ENCODE results near the gene PWWP2A.
"Not testable (repeated sequence)": the region's sequence is repeated elsewhere in the genome, so short reads cannot be mapped to it uniquely, and the experiment has no call there.

Gene PWWP2A

GRCh38 chr5:160119142-160119904, at the start of gene PWWP2A:
TSS of gene PWWP2A (minus strand) at chr5:160119450. CDS start at chr5:160119388, 62 bp downstream.
- peak; percentile 96 for DNase-seq

DNA sequence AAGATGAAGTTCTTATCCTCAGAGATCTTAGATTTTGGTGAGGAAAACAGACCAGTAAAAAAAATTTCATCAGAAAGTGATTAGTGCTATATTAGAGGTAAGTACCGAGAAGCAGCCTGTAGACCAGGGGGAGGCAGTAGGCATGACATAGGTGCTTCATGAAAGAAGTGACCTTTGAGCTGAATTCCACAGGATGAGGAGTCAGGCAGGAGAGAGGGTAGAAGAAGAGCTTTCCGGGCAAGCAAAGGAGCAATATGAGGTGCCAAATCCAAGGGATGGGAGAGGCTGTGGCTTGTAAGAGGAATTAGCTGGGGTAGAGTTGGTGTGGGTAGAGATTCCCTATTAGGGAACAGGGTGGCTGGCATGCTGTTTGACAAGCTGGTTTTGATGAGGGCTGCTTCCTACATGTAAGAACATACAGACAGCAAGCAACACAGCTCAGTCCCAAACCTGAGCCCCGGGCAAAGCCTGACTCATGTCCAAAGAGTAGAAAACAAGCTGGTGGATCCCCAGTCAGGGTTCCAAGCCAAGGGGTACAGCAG, 48.4 kb upstream of the PWWP2A start:
- no peak for DNase-seq

DNA sequence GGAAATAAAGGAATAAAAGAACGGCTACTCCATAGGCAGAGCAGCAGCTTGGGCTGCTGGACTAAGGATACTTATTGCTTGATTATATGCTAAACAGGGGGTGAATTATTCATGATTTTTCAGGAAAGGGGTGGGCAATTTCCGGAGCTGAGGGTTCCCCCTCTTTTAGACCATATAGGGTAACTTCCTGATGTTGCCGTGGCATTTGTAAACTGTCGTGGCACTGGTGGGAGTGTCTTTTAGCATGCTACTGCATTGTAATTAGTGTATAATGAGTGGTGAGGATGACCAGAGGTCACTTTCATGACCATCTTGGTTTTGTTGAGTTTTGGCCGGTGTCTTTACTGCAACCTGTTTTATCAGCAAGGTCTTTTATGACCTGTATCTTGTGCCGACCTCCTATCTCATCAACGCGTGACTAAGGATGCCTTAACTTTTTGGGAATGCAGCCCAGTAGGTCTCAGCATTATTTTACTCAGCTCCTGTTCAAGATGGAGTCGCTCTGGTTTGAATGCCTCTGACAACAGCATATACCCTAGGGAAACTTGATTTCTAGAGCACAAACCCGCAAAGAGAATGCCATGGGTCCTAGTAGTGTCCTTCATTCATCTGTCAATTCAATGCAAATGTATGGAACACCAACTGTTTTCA, 47.8 kb upstream of the PWWP2A start:
- no peak for DNase-seq

- no peak for DNase-seq
Observed at GRCh38 chr5:160166069-160166972, 47.1 kb upstream of the PWWP2A start.

- DNase-seq: peak; percentile 38
Observed at GRCh38 chr5:160165137-160166068, 46.2 kb upstream of the PWWP2A start.

DNA sequence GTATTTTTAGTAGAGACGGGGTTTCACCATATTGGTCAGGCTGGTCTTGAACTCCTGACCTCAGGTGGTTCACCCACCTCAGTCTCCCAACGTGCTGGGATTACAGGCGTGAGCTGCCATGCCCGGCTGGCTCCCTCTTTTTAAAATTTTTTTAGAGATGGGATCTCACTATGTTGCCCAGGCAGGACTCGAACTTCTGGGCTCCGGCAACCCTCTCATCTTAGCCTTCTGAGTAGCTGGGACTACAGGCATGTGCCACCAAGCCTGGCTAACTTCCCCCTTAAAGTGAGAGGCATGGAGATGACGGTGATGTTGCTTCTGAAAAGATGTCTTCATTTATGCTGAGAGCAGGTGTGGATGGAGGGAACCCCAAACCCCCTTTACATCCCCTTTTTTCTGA, 43.7 kb upstream of the PWWP2A start:
- DNase-seq: no peak

DNA sequence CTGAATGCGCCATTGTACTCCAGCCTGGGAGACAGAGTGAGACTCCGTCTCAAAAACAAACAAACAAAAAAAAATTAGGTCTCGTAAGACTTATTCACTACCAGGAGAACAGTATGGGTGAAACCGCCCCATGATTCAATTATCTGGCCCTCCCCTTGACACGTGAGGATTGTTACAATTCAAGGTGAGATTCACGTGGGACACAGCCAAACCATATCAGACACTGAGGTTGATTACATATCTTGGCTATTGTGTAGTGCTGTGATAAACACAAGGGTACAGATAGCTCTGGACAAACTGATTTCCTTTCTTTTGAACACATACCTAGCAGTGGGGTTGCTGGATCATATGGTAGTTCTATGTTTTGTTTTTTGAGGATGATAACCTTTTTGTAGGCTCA, 42.4 kb upstream of the PWWP2A start:
- no peak for DNase-seq

GRCh38 chr5:160160875-160161274, 41.6 kb upstream of the PWWP2A start:
- DNase-seq: not testable (repeated sequence)

DNA sequence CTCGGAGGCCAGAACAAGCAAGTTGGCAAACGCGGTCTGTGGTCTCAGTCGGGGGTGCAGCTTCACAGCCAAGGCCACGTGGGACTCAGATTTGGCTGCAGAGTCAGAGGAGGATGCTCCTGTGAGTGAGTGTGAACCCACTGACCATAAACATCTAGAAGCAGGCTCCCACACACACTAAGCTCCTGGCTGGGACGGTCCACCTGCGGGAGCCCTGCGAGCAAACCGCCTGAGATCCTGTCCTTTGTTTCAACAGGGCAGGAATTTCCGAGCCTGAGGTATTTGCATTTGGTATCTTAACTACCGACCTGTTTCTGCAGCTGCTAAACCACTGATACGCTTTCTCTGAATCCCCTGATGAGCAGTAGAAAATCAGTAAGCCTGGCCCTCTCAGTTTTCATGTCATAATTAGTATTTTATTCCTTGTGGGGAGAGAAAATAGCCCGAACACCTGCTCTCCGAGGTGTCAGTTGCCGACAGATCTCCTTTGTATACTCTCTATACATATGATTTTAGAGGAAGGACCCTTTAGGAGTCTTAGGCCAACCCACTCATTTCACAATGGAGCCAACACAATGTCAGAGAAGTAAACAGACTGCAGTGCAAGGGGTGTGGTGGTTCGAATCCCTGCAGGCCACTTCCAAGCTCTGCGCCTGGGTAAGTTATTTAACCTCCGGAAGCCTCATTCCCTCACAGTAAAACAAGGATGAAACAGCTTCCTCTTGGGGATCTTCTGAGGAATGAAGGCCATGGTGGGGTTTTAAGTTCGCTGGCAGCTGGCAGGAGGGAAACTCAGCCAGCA, 40.9 kb upstream of the PWWP2A start:
- no peak for DNase-seq

GRCh38 chr5:160158087-160158486, 38.8 kb upstream of the PWWP2A start:
- no peak for DNase-seq

DNA sequence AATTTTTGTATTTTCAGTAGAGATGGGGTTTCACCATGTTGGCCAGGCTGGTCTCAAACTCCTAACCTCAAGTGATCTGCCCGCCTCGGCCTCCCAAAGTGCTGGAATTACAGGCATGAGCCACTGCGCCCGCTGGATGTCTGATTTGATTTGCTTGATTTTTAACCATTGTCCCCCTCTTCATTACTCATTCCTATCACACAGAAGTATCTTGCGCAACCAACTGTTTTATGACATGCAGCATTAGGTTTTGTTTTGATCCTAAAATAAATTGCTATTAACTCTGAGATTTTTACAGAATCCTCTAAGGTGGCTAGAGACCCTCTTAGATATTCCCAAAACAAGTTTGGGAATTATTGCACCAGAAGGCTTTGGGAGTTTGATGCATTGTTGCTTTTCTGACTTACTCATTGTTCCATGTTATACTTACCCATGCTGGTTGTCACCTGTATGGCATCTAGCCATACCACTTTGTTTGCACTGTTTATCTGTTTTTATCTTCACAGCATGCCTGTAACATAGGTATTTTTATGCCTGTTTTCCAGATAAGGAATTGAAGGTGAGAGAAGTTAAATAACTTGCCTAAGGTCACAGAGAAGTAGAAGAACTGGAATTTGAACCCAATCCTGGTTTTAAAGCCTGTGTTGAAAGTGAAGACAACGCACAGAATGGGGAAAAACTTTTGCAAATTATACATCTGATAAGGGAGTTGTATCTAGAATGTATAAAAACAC, 35.9 kb upstream of the PWWP2A start:
- no peak for DNase-seq

DNA sequence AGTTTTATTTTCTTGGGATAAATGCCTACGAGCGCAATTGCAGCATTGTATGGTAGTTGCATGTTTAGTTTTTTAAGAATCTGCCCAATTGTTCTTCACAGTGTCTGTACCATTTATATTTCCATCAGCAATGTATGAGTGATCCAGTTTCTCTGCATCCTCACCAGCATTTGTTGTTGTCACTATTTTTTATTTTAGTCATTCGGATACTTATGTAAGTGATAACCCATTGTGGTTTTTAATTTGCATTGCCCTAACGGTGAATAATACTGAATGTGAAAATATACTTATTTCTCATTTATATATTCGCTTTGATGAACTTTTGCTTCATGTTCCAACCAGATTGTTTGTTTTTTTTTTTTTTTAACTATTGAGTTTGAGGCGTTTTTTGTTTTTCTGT, 33.7 kb upstream of the PWWP2A start:
- DNase-seq: no peak

DNA sequence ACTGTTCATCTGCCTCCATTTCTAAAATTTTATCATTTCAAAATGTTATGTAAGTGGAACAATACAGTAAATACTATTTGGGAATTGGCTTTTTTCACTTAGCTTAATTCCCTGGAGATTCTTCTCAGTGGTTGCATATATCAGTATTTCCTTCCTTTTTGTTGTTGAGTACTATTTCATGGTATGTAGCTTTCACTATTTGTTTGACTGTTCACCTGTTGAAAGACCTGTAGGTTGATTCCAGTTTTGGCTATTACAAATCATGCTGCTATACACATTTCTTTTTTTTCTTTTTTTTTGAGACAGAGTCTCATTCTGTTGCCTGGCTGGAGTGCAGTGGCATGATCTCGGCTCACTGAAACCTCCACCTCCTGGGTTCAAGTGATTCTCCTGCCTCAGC, 33.0 kb upstream of the PWWP2A start:
- DNase-seq: no peak

DNA sequence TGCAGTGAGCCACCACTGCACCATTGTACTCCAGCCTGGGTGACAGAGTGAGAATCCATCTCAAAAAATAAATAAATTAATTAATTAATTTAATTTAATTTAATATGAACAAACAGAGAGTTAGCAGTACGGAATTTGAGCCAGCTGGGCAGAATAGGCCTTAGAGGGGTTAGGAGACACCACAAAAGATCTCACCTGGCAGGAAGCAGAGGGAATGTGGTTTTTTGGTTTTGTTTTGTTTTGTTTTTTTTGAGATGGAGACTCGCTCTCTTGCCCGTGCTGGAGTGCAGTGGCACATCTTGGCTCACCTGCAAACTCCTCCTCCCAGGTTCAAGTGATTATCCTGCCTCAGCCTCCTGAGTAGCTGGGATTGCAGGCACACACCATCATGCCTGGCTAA, 31.8 kb upstream of the PWWP2A start:
- no peak for DNase-seq

- no peak for DNase-seq
Observed at GRCh38 chr5:160150381-160150780, 31.1 kb upstream of the PWWP2A start.

- not testable (repeated sequence) for DNase-seq
Observed at GRCh38 chr5:160144436-160144835, 25.2 kb upstream of the PWWP2A start.

GRCh38 chr5:160134332-160134731, 15.1 kb upstream of the PWWP2A start:
- no peak for DNase-seq

GRCh38 chr5:160133918-160134304, 14.7 kb upstream of the PWWP2A start:
- no peak for DNase-seq

DNA sequence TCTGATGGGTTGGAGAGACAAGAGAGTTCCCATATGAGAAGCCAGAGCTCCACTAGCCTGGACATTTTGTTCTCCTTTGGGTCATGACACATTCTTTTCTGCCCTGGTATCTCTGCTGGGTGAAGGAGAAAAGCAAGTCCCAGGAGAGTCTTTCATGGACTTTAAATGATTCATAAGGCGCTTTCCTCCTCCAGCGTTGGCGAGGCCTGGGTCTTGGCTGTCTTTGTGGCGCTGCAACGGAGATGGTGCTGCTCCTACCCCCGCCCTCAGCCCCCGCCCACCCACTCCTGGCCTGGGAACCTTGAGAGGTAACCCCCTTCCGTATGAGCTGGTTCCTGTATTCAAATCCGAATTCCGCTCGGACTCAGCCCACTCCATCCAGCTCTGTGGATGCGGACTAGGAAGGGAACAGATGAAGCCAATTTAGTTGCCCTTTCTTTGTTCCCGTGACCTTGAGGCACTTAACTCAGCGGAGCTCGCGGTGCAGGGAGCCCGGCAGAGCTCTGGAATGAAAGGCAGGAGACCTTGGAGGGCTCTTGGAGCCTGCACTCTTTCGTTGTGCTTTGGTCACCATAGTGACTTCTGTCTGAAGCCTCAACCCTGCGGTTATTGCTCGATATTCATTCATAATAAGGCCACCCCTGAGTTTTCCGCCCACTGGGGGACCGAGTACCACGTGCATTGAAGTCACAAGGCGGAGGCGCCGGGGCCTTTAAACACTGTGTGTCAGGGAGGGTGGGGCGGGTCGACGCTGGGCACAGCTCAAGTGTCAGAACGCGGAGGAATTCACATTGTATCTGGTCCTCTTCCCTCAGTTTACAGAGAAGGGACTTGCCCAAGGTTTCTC, 14.0 kb upstream of the PWWP2A start:
- DNase-seq: no peak

DNA sequence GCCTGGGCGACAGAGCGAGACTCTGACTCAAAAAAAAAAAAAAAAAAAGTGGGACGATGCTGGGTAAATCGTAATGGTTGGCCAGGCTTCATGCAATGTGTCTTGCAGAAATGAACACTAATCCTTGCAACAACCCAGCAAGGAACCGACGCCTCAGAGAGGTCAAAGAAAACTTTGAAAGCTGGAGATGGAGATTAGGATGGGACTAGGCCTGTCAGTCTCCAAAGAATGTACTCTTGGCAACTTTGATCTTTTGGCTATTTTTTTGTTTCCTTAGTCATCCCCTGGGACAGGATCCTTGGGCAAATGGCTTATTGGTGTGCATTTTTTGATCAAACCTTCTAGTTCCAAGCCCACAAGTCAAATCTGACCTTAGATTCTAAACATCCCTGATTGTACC, 10.6 kb upstream of the PWWP2A start:
- no peak for DNase-seq

All from NCI-H510A treated with DMSO at 0.1 percent for 48 hours (cell line).